ELR (cell line): ENCODE data around the gene ELANE.
"Not testable (repeated sequence)": the region's sequence is repeated elsewhere in the genome, so short reads cannot be mapped to it uniquely, and the experiment has no call there.

Experiments used
- DNase-seq: peaks from one replicate; pipeline ENCODE4 v3.0.0-alpha.2; 2015; ENCODE audit warnings: low read depth

ELANE gene

DNA sequence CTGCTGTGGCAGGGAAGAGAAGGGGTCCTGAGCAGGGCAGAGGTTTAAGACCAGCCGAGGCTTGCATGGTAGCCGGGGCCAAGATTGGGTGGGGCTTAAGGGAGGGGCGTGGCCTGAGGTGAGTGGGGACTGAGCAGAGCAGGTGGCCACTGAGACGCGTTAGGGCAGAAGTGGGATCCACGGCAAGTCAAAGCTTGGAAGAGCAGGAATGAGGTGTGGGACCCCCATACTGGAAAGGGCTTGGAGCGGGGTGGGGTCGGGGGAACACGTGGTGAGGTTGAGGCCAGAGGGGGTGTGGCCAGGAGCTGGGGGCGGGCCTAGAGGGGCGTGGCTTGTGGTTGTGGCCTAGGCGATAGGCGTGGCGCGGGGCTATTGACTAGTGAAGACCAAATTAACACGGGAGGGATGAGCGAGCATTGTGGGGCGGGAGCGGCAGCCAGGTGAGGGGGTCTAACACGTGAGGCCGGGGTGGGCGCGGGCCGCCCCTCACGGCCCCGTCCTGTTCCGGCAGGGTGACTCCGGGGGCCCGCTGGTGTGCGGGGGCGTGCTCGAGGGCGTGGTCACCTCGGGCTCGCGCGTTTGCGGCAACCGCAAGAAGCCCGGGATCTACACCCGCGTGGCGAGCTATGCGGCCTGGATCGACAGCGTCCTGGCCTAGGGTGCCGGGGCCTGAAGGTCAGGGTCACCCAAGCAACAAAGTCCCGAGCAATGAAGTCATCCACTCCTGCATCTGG lies 10.6 kb downstream of the ELANE start:
- peak; percentile 67 for DNase-seq

DNA sequence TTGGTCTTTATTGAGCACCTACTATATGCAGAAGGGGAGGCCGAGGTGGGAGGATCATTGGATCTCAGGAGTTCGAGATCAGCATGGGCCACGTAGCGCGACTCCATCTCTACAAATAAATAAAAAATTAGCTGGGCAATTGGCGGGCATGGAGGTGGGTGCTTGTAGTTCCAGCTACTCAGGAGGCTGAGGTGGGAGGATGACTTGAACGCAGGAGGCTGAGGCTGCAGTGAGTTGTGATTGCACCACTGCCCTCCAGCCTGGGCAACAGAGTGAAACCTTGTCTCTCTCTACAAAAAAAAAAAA lies 11.2 kb downstream of the ELANE start:
- DNase-seq, result no peak

DNA sequence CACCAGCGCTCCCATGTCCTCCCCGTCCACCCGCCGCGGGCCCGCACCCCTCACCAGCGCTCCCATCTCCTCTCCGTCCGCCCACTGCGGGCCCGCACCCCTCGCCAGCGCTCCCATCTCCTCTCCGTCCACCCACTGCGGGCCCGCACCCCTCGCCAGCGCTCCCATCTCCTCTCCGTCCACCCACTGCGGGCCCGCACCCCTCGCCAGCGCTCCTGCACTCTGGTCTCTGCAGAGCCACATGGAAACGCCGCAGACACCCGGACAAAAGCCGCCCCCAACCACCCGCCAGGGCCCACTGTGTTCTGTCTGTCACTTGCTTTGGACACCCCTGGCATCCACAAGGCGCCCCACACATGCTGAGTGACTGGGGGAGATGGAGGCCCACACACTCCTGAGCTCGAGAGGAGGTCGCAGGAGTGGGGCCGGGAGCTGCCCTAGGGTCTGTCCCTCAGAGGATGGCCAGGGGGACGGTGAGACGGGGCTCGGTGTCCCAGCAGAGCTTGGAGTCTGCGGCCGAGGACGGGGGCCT lies 14.7 kb downstream of the ELANE start:
- no peak for DNase-seq

GRCh38 chr19:867301-867793 lies 15.2 kb downstream of the ELANE start:
- DNase-seq, result no peak

GRCh38 chr19:867855-868457 lies 15.9 kb downstream of the ELANE start:
- DNase-seq, result no peak

DNA sequence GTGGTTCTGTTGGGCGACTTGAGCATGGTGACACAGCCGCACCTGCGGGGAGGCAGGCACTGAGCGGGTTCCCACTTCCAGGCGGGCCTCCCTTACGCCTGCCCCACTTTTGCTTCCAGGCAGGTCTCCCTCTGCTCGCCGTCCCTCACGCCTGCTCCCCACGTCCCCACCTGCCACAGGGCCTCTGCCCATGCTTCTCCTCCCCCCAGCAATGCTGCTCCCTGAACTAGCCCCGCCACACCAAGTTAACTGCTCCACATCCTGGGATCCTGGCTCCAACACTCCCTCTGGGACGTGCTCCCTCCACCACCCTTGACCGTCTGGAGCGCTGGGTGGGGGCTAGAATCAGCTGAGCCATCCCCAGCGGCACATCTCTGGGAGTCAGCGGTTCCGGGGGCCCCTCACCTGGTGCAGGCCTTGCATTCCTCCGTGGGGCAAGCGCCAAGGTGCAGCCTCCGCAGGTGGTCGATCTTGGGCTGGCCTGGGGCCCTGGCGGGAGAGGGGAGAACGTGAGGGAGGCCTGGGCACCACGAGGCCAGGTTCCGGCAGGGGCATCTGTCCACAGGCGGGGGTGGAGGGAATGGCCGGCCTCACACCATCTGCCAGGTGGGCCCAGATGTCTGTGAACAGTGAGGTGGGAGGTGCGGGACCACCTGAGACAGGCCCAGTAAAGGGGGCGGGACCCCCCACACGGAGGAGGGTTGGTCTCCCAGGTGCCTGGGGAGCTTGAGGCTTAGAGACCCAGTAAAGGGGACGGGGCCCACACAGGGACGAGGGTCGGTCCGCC lies 16.5 kb downstream of the ELANE start:
- DNase-seq, result no peak

GRCh38 chr19:869245-870177 lies 17.4 kb downstream of the ELANE start:
- peak; percentile 96 for DNase-seq

- no peak for DNase-seq
Measured at GRCh38 chr19:870314-870713, 18.2 kb downstream of the ELANE start.

GRCh38 chr19:870963-871401 lies 18.9 kb downstream of the ELANE start:
- DNase-seq, result no peak

GRCh38 chr19:871446-872265 lies 19.6 kb downstream of the ELANE start:
- no peak for DNase-seq

- DNase-seq, result peak; percentile 57
Measured at GRCh38 chr19:872266-872951, 20.3 kb downstream of the ELANE start.

GRCh38 chr19:873084-873483 lies 21.0 kb downstream of the ELANE start:
- DNase-seq, result peak; percentile 59

DNA sequence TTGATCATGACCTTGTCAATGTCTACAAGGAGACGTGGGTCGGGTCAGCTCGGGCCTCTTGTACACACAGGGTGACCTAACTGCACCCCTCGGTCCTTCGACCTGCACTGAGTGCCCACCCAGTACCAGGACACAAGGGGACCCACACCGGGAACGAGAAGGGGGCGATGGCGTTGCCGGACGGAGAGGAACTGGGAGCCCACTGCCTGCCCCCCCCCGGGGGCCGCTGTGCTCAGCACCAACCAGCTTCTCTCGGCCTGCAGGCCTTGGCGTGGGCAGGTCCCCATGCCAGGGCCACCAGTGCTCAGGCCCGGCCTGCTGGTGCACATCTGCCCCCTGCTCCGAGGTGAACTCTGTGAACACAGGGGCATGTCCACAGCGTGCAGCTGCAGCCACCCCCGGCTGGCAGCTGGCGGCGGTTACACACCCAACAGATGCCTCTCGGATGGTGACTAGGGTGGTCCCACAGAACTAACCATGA lies 21.5 kb downstream of the ELANE start:
- DNase-seq, result no peak

- DNase-seq, result no peak
Measured at GRCh38 chr19:875265-875879, 23.3 kb downstream of the ELANE start.

GRCh38 chr19:876089-876488 lies 24.0 kb downstream of the ELANE start:
- no peak for DNase-seq

- no peak for DNase-seq
Measured at GRCh38 chr19:876780-877314, 24.7 kb downstream of the ELANE start.

DNA sequence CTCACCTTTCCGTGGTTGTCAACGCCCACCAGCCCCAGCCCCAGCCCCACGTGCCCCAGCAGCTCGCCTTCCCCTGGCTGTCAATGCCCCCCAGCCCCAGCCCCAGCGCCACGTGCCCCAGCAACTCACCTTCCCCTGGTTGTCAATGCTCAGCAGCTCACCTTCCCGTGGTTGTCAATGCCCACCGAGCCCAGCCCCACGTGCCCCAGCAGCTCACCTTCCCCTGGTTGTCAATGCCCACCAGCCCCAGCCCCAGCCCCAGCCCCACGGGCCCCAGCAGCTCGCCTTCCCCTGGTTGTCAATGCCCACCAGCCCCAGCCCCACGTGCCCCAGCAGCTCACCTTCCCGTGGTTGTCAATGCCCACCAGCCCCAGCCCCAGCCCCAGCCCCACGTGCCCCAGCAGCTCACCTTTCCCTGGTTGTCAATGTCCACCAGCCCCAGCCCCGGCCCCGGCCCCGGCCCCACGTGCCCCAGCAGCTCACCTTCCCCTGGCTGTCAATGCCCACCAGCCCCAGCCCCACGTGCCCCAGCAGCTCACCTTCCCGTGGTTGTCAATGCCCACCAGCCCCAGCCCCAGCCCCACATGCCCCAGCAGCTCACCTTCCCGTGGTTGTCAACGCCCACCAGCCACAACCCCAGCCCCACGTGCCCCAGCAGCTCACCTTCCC lies 26.0 kb downstream of the ELANE start:
- DNase-seq, result not testable (repeated sequence)

- DNase-seq, result not testable (repeated sequence)
Measured at GRCh38 chr19:878751-879561, 26.9 kb downstream of the ELANE start.
